Sigmoid colon (tissue), 7 donors: ENCODE data around the gene DNASE1L2. TPM values are rescaled to one million over a fixed set of nuclear protein-coding genes. Genes with fewer than 3 reads are reported as not detected.
"Not testable (repeated sequence)": the region's sequence is repeated elsewhere in the genome, so short reads cannot be mapped to it uniquely, and the experiment has no call there.

Source experiments
- DNase-seq: peaks from one replicate; pipeline ENCODE4 v3.0.0-alpha.2; 2019
- H3K27ac ChIP-seq, 4 donors: fragments of 200-600 bp; sonication (generic); one replicate each; pipeline ENCODE4 v1.5.1; 2016 to 2019; ENCODE audit warnings: mild to moderate bottlenecking in 1 of 4
- H3K27me3 ChIP-seq, 3 donors: fragments of 200-600 bp; sonication (generic); one replicate each; pipeline ENCODE4 v1.5.1; 2019; ENCODE audit warnings: mild to moderate bottlenecking in 1 of 3
- H3K36me3 ChIP-seq, 4 donors: fragments of 200-600 bp; sonication (generic); one replicate each; pipeline ENCODE4 v1.5.1; 2016 to 2019
- H3K4me1 ChIP-seq, 4 donors: fragments of 200-600 bp; sonication (generic); one replicate each; pipeline ENCODE4 v1.5.1; 2017 to 2019
- H3K4me3 ChIP-seq, 4 donors: fragments of 200-600 bp; sonication (generic); one replicate each; pipeline ENCODE4 v1.5.1; 2017 to 2019; ENCODE audit warnings: mild to moderate bottlenecking in 2 of 4, moderate library complexity in 1 of 4
- H3K9me3 ChIP-seq, 4 donors: fragments of 200-600 bp in 3 of 4; sonication (generic) in 3 of 4; one replicate each; pipeline versions ENCODE4 v1.5.1 to v1.6.1; 2013 to 2019
- EP300 ChIP-seq, 4 donors: sonication (generic); formaldehyde crosslinking; IDR thresholded peaks; one replicate each; pipeline ENCODE4 v1.6.1; 2017; ENCODE audit warnings: antibody characterized with exemption in 4 of 4
- POLR2A ChIP-seq, 2 donors: fragments of 450-650 bp; IDR thresholded peaks; one replicate each; pipeline ENCODE4 v1.6.1; 2016; ENCODE audit warnings: antibody characterized with exemption in 2 of 2, mild to moderate bottlenecking in 2 of 2, moderate library complexity in 2 of 2
- POLR2AphosphoS5 ChIP-seq, 4 donors: sonication (generic); formaldehyde crosslinking; IDR thresholded peaks; one replicate each; pipeline ENCODE4 v1.6.1; 2017; ENCODE audit warnings: antibody characterized with exemption in 4 of 4
- WGBS, 2 donors: extraction: QIAGEN DNeasy Blood & Tissue Kit; methylation state at CpG; one replicate each; pipeline ENCODE4 v1.1.7; 2013; 5-methylcytosine and 5-hydroxymethylcytosine counted together
- intact Hi-C: fragments of 100-400 bp; cut with DNase I; formaldehyde crosslinking; loops from one replicate; pipeline ENCODE4 v1.15.1; 2023
- polyA plus RNA-seq, 3 donors: library from polyadenylated mRNA; stranded (reverse); fragments of 200-250 nt; gene quantifications; one replicate each; pipeline ENCODE4 v1.2.3, GENCODE V29; 2013
- total RNA-seq, 4 donors: library from RNA; depleted of rRNA; stranded (reverse); fragments of >200 nt; gene quantifications; one replicate each; pipeline ENCODE4 v1.1.0, GENCODE V29; 2016
- TF ChIP-seq, protein P1 (sequence below), 4 experiments: fragments of 450-650 bp in 3 of 4; fragments of 200-600 bp in 1 of 4; IDR thresholded peaks; one replicate each; pipeline ENCODE4 v1.5.1; 2016 to 2019; ENCODE audit warnings: antibody characterized with exemption in 4 of 4, mild to moderate bottlenecking in 3 of 4, moderate library complexity in 2 of 4
- donor health status: healthy with polysubstance abuse.
- donor health status: Bipolar disorder and iron deficiency.
- donor health status: healthy.

Gene DNASE1L2
- total and polyA plus RNA-seq, 7 donors, result 0.36 to 0.93 (median 0.82) TPM; not detected in 3

DNA sequence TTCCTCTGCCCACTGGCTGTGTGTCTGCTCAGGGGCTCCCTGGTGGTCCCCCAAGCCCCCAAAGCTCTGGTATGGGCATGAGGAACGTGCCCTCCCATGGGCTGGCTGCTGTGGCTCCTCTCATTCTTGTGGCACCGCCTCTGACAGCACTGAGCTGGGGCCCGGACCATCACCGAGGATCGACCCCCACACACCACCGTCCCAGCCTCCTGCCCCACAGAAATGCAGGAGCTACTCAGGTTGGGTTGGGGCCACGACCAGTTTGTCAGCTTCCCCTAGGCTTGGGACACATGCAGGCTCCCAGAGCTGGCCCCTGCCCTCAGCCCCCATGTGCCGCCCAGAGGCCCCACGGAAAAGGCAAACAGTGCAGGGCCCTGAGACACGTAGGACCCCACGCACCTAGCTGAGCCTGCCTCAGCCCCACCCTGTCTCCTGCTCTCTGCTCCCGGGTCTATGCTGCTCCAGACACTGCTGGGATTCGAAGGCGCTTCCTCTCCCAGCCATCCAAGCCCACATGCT is 36.6 kb upstream of the DNASE1L2 start:
- WGBS, 2 donors, result 66 to 70% methylated on average over 14 of the region's 14 CpGs
- intact Hi-C loops, result no loop called here
- Histone ChIP-seq H3K27ac (no peak overlapping the region), H3K9me3 (no peaks in the 10 kb centered on the region), H3K36me3 (no peaks in the 10 kb centered on the region), H3K4me1 (peaks cover 0 to 22% (median 21%) of the 10 kb centered on the region in 4 donors), H3K4me3 (no peak overlapping the region), H3K27me3 (peaks cover 26 to 38% (median 34%) of the 10 kb centered on the region in 3 donors)
- TF ChIP-seq POLR2A (IDR thresholded peaks at IDR 0.05) (no peak), POLR2AphosphoS5 (IDR thresholded peaks at IDR 0.05) (no peak)
- no peak for DNase-seq

DNA sequence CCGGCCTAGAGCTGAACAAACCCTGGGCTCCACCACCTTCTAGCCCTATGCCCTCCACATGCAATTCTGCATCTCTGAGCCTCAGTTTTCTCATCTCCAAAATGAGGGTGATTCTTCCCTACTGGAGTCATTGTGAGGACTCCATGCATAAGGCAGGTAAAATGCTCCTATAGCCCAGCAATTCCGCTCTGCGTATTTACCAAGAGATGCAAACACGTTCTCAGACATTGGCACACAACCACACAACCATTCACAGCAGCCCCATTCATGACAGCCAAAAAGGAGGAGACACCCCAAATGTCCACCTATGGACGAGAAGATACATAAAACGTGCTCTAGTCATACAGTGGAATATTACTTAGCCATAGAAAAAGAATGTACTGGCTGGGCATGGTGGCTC is 35.9 kb upstream of the DNASE1L2 start:
- no peaks in the 10 kb centered on the region for H3K36me3 ChIP-seq
- peaks cover 0 to 22% (median 18%) of the 10 kb centered on the region in 4 donors for H3K4me1 ChIP-seq
- no peak for DNase-seq
- H3K9me3 ChIP-seq, result no peaks in the 10 kb centered on the region
- intact Hi-C loops, result no loop called here
- H3K4me3 ChIP-seq, result no peak overlapping the region
- no peak for TF ChIP-seq POLR2A (IDR thresholded peaks at IDR 0.05)
- no peak for TF ChIP-seq EP300 (IDR thresholded peaks at IDR 0.05)
- TF ChIP-seq, protein P1, sequence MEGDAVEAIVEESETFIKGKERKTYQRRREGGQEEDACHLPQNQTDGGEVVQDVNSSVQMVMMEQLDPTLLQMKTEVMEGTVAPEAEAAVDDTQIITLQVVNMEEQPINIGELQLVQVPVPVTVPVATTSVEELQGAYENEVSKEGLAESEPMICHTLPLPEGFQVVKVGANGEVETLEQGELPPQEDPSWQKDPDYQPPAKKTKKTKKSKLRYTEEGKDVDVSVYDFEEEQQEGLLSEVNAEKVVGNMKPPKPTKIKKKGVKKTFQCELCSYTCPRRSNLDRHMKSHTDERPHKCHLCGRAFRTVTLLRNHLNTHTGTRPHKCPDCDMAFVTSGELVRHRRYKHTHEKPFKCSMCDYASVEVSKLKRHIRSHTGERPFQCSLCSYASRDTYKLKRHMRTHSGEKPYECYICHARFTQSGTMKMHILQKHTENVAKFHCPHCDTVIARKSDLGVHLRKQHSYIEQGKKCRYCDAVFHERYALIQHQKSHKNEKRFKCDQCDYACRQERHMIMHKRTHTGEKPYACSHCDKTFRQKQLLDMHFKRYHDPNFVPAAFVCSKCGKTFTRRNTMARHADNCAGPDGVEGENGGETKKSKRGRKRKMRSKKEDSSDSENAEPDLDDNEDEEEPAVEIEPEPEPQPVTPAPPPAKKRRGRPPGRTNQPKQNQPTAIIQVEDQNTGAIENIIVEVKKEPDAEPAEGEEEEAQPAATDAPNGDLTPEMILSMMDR (IDR thresholded peaks at IDR 0.05), result no peak
- no peak for TF ChIP-seq POLR2AphosphoS5 (IDR thresholded peaks at IDR 0.05)
- 86 to 89% methylated on average over 6 of the region's 6 CpGs for WGBS, 2 donors
- H3K27ac ChIP-seq, result no peak overlapping the region
- H3K27me3 ChIP-seq, result peaks cover 20 to 32% (median 27%) of the 10 kb centered on the region in 3 donors

DNA sequence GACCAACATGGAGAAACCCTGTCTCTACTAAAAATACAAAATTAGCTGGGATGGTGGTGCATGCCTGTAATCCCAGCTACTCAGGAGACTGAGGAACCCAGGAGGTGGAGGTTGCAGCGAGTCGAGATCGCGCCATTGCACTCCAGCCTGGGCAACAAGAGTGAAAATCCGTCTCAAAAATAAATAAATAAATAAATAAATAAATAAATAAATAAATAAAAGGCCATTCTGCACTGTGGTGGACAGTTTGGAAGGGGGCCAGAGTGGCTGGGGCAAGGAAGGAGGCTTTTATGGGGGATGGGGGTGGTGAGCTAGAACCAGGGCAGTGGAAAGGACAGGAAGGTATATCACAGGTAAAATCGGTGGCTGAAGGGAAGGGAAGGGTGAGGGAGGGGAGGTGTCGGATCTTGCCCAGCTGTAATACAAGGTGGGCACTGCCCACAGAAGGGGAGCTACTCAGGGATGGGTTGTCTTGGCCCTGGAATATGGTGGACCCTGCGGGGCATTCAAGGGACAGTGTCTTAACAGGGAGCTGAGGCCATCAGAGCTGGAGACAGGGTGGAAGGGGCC is 33.0 kb upstream of the DNASE1L2 start:
- H3K27ac ChIP-seq, DNase-seq, intact Hi-C loops, H3K27me3 ChIP-seq, H3K4me3 ChIP-seq, H3K9me3 ChIP-seq: not testable (repeated sequence)
- WGBS, 2 donors, result 94 to 96% methylated on average over 8 of the region's 8 CpGs
- Histone ChIP-seq H3K4me1 (peaks cover 0 to 20% (median 18%) of the 10 kb centered on the region in 4 donors), H3K36me3 (peaks cover 5 to 17% (median 11%) of the 10 kb centered on the region in 4 donors)

DNA sequence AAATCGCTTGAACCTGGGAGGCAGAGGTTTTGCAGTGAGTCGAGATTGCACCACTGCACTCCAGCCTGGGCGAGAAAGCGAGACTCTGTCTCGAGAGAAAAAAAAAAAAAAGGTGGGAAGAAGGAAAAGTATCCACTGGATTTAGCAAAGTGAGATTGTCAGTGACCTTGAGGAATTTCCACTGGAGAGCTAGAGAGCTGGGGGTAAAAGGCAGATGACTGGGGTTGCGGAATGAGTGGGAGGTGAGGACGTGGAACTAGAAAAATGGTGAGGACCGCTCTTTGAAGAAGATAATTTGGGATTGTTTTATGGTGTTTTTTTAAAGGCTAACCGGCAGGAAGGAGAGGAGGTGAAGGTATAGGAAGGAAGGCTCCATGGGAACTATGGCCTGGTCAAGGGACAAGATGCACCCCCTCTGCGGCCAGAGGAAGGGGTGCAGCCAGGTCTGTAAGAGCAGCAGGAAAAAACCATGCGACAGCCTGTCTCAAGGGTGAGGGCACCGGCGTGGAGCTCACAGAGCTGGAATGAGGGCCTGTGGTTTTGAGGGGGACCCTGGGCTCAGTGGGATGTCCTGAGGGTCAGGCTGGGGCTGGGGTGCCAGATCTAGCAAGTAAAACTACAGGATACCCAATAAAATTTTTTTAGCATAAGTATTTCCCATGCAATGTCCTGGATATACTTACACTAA is 31.7 kb upstream of the DNASE1L2 start:
- intact Hi-C loops, result loop anchor here (2.0 to 5.0 kb wide), 2 partner anchors 48 kb away; partner anchors contain the start of gene ECI1
- no peak for DNase-seq

DNA sequence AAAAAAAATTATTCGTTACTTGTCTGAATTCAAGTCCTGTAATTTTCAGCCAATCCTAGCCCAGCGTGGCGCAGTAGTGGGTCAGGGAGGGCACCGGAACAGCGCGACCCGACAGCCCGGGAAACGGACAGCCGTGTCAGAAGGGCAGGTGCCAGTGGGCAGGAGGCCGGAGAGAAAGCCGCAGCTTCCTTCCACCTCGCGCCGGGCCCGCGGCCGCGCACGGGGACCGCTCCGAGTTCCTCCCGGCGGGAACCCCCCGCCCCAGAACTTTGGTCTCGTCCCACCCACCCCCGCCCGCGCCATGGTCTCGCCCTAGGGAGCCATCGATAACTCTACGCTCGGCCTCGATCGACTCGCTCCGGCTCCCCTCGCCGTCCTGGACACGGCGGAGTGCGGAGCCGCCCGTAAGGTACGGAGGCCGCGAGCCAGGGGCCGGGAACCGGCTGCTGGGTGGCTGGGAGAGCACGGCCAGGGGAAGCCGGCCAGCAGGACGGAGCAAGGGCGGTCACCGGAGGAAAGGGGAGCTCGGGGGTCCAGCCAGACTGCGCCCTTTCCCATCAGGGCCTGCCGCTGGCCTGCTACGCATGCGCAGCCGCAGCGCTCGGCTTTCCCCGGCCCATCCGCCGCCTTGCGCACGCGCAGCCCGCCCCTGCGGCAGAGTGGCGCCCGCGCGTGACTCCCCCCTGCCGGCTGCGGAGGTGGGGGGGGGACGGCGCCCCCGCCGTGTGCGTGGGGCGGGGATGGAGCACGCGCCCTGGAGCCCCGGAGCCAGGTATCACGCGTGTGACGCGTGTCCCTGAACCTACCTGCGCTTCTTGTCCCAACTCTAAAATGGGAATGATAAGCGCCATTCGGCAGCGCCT is 30.9 kb upstream of the DNASE1L2 start, which contains the start of gene MLST8:
MLST8 (plus strand) TSS at position 351 of the 863 bp plus-strand sequence. CDS start 632 bp downstream, outside the sequence.
- H3K4me1 ChIP-seq, result peaks cover 0 to 20% (median 18%) of the 10 kb centered on the region in 4 donors
- intact Hi-C loops, result loop anchor here (2.0 to 5.0 kb wide), 2 partner anchors 47 to 49 kb away; partner anchors contain the start of gene ECI1
- no peaks in the 10 kb centered on the region for H3K9me3 ChIP-seq
- H3K27me3 ChIP-seq, result no peaks in the 10 kb centered on the region
- 0 to 1% methylated on average over 93 of the region's 93 CpGs for whole genome bisulfite sequencing, 2 donors
- peak; percentile 94 for DNase-seq
- peak within 1 kb of the TSS; percentile 97 to 100 (median 98) for H3K27ac ChIP-seq
- H3K36me3 ChIP-seq, result peaks cover 13 to 36% (median 23%) of the 10 kb centered on the region in 4 donors
- peak within 1 kb of the TSS; percentile 83 to 89 (median 88) for H3K4me3 ChIP-seq
- TF ChIP-seq EP300 (IDR thresholded peaks at IDR 0.05) (peak in 1 of 4 donors; percentile 8), POLR2AphosphoS5 (IDR thresholded peaks at IDR 0.05) (peak; percentile 76 to 97 (median 88)), POLR2A (IDR thresholded peaks at IDR 0.05) (peak; percentile 54 to 71)
- TF ChIP-seq, protein P1 (IDR thresholded peaks at IDR 0.05), result no peak

More for the DNA sequence above, 31.7 kb upstream of the DNASE1L2 start:
- WGBS, 2 donors, result 84 to 85% methylated on average over 13 of the region's 13 CpGs
- Histone ChIP-seq H3K4me3 (peak overlapping the region; percentile 83 to 89 (median 88)), H3K27ac (peak overlapping the region; percentile 97 to 100 (median 98)), H3K9me3 (no peaks in the 10 kb centered on the region), H3K4me1 (peaks cover 0 to 20% (median 18%) of the 10 kb centered on the region in 4 donors), H3K36me3 (peaks cover 13 to 31% (median 20%) of the 10 kb centered on the region in 4 donors), H3K27me3 (no peaks in the 10 kb centered on the region)
- TF ChIP-seq, protein P1 (IDR thresholded peaks at IDR 0.05), result no peak
- TF ChIP-seq POLR2A (IDR thresholded peaks at IDR 0.05) (no peak), POLR2AphosphoS5 (IDR thresholded peaks at IDR 0.05) (no peak)
